OCI-LY1 (cell line): Measurements from ENCODE around the gene SLC6A18.

ENCODE experiments used
- H2AFZ ChIP-seq: fragments of 200-600 bp; sonication (generic), shearing (Covaris generic); 2 replicates; pipeline ENCODE4 v1.6.0; 2014; ENCODE audit warnings: antibody characterized with exemption, mild to moderate bottlenecking, low read length
- H3F3A ChIP-seq: fragments of 200-600 bp; sonication (generic), shearing (Covaris generic); 2 replicates; pipeline ENCODE4 v1.6.0; 2014; ENCODE audit warnings: mild to moderate bottlenecking, antibody characterized with exemption, low read length, moderate library complexity; ENCODE audit not compliant: insufficient read depth
- H3K27ac ChIP-seq: fragments of 200-600 bp; sonication (generic); 2 replicates; pipeline ENCODE4 v1.5.1; 2014; ENCODE audit warnings: low read length, mixed run types, mild to moderate bottlenecking, low read depth; ENCODE audit not compliant: poor library complexity, severe bottlenecking
- H3K27me3 ChIP-seq: fragments of 200-600 bp; sonication (generic); 2 replicates; pipeline ENCODE4 v1.6.0; 2014; ENCODE audit warnings: antibody characterized with exemption, mild to moderate bottlenecking, low read length, moderate library complexity; ENCODE audit not compliant: insufficient read depth
- H3K36me3 ChIP-seq: fragments of 200-600 bp; sonication (generic); 2 replicates; pipeline ENCODE4 v1.6.1; 2014; ENCODE audit warnings: mild to moderate bottlenecking, antibody characterized with exemption, low read length, moderate library complexity, mixed read lengths; ENCODE audit not compliant: insufficient read depth
- H3K4me1 ChIP-seq: fragments of 200-600 bp; sonication (generic); 2 replicates; pipeline ENCODE4 v1.5.1; 2014; ENCODE audit warnings: mild to moderate bottlenecking, low read length, moderate library complexity; ENCODE audit not compliant: insufficient read depth, severe bottlenecking
- H3K4me2 ChIP-seq: fragments of 200-600 bp; sonication (generic), shearing (Covaris generic); 2 replicates; pipeline ENCODE4 v1.6.1; 2014; ENCODE audit warnings: low read length
- H3K4me3 ChIP-seq: fragments of 200-600 bp; sonication (generic); 2 replicates; pipeline ENCODE4 v1.5.1; 2014; ENCODE audit warnings: low read length, low read depth, mild to moderate bottlenecking, mixed read lengths; ENCODE audit not compliant: poor library complexity, severe bottlenecking
- H3K79me2 ChIP-seq: fragments of 200-600 bp; shearing (Covaris generic); 2 replicates; pipeline ENCODE4 v1.6.1; 2016; ENCODE audit warnings: mixed run types, low read length, mixed read lengths; ENCODE audit not compliant: insufficient read depth
- H3K9ac ChIP-seq: fragments of 200-600 bp; sonication (generic), shearing (Covaris generic); 2 replicates; pipeline ENCODE4 v1.6.1; 2014; ENCODE audit warnings: mild to moderate bottlenecking, low read length, mixed read lengths
- H3K9me2 ChIP-seq: fragments of 200-600 bp; sonication (generic), shearing (Covaris generic); 2 replicates; pipeline ENCODE4 v1.6.1; 2014; ENCODE audit warnings: low read depth, mild to moderate bottlenecking, low read length, mixed read lengths
- H3K9me3 ChIP-seq: fragments of 200-600 bp; shearing (Covaris generic); 2 replicates; pipeline ENCODE4 v1.6.1; 2014; ENCODE audit warnings: low read length, mixed read lengths
- H4K20me1 ChIP-seq: fragments of 200-600 bp; sonication (generic), shearing (Covaris generic); 2 replicates; pipeline ENCODE4 v1.6.0; 2016; ENCODE audit warnings: mild to moderate bottlenecking, low read length; ENCODE audit not compliant: insufficient read depth
- CTCF ChIP-seq: fragments of 200-600 bp; sonication (generic), shearing (Covaris generic); IDR thresholded peaks from 2 replicates; pipeline ENCODE4 v1.5.1; 2017; ENCODE audit warnings: mild to moderate bottlenecking, antibody characterized with exemption, low read length, moderate library complexity, mixed read lengths
- EZH2 ChIP-seq: fragments of 200-600 bp; sonication (generic), shearing (Covaris generic); IDR thresholded peaks from 2 replicates; pipeline ENCODE4 v1.8.0; 2017; ENCODE audit warnings: borderline replicate concordance, mixed run types, mild to moderate bottlenecking, antibody characterized with exemption, low read length, moderate library complexity, mixed read lengths

SLC6A18 gene

DNA sequence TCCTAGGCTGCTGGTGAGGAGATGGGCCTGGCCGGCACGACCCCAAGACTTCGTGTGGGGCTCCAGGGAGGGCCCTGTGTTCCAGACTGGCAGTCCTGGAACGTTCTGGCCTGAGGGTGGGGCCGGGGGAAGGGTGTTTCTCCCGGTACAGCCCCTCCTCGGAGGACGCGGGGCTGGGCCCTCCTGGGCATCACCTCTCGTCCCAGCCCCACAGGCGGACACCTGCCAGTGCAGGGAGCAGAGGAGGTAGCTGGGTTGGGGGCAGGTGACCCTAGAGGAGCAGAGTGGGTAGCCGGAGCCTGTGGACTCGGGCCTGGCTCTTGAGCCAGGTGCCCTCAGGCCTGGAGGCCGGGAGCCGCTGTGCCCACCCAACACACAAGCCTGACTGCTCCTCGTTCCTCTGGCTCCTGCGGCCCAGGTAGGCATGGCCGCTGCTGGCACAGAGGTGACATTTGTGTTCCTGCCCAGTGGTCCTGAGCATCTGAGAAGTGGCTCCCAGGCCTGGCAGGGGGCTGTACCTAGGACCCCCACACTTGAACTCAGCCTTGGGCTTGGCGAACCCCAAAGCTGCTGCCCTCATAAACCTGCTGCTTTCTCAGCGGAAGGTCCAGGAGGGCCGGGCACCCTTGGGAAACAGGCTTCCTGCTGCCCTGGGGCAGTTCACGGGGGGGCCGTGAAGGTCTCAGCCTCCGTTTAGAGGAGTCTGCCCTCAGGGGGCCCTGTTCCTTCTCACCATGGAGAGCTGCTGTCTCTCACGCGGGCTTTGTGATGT is 23.0 kb upstream of the SLC6A18 start:
- Histone ChIP-seq H3F3A (no peaks in the 10 kb centered on the region), H3K9me3 (no peaks in the 10 kb centered on the region), H3K79me2 (no peaks in the 10 kb centered on the region), H3K4me3 (no peak overlapping the region), H4K20me1 (no peaks in the 10 kb centered on the region), H3K9ac (no peak overlapping the region), H3K27ac (no peak overlapping the region), H3K4me1 (no peaks in the 10 kb centered on the region), H2AFZ (no peak overlapping the region), H3K27me3 (peaks cover 8% of the 10 kb centered on the region; the same call in 1 of the 2 replicates), H3K36me3 (no peaks in the 10 kb centered on the region), H3K9me2 (no peaks in the 10 kb centered on the region), H3K4me2 (no peak overlapping the region)
- TF ChIP-seq CTCF (no peak), EZH2 (no peak)

GRCh38 chr5:1202798-1203185 is 22.4 kb upstream of the SLC6A18 start:
- peaks cover 8% of the 10 kb centered on the region; the same call in 1 of the 2 replicates for H3K27me3 ChIP-seq
- no peak for TF ChIP-seq EZH2
- TF ChIP-seq CTCF: no peak
- H3K4me3 ChIP-seq: no peak overlapping the region
- no peaks in the 10 kb centered on the region for H3K9me2 ChIP-seq
- no peaks in the 10 kb centered on the region for H4K20me1 ChIP-seq
- no peak overlapping the region for H2AFZ ChIP-seq
- no peaks in the 10 kb centered on the region for H3K36me3 ChIP-seq
- no peaks in the 10 kb centered on the region for H3K79me2 ChIP-seq
- no peaks in the 10 kb centered on the region for H3K4me1 ChIP-seq
- H3K9me3 ChIP-seq: no peaks in the 10 kb centered on the region
- H3K9ac ChIP-seq: no peak overlapping the region
- H3F3A ChIP-seq: no peaks in the 10 kb centered on the region
- no peak overlapping the region for H3K4me2 ChIP-seq
- H3K27ac ChIP-seq: no peak overlapping the region

DNA sequence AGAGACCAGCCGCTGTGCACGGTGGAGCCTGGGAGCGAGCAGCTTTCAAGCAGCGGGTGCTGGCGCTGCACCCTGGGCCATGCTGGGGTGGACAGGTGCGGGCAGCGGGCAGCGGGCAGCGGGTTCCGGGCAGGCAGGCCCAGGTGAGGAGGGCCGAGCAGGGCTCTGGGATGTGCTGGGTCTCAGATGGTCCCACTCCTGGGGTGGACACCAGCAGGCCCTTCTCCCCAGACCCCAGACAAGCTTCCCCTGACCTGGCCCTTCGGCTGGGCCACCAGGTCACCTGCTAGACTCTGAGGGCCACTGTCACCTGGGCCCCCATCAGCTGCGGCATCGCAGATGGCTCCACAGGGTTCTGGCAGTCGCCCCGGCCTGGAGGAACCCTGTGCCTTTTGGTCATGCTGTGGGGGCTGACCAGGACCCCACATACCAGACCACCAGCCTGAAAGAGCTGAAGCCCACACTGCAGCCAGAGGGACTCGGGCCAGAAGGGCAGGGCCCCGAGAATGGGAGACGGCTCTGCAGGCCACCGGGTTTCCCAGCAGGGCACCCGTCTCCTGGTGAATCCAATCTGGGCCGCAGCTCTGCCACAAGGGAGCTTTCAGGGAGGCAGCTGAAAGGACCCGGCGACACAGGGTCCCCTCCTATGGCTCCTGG is 21.7 kb upstream of the SLC6A18 start:
- no peak overlapping the region for H3K9ac ChIP-seq
- no peaks in the 10 kb centered on the region for H3F3A ChIP-seq
- H3K27ac ChIP-seq: no peak overlapping the region
- no peaks in the 10 kb centered on the region for H3K79me2 ChIP-seq
- H3K27me3 ChIP-seq: peaks cover 8% of the 10 kb centered on the region; the same call in 1 of the 2 replicates
- no peaks in the 10 kb centered on the region for H3K36me3 ChIP-seq
- H3K9me2 ChIP-seq: no peaks in the 10 kb centered on the region
- H3K4me1 ChIP-seq: no peaks in the 10 kb centered on the region
- H3K4me3 ChIP-seq: no peak overlapping the region
- no peak overlapping the region for H3K4me2 ChIP-seq
- no peak for TF ChIP-seq CTCF
- TF ChIP-seq EZH2: no peak
- H3K9me3 ChIP-seq: no peaks in the 10 kb centered on the region
- no peaks in the 10 kb centered on the region for H4K20me1 ChIP-seq
- no peak overlapping the region for H2AFZ ChIP-seq
